ENCODE measurements around the gene TMEM125. TPM values are rescaled to one million over a fixed set of nuclear protein-coding genes. Genes with fewer than 3 reads are reported as not detected.

The TMEM125 gene
- total RNA-seq, 1 donor from 2014 or later: not detected

DNA sequence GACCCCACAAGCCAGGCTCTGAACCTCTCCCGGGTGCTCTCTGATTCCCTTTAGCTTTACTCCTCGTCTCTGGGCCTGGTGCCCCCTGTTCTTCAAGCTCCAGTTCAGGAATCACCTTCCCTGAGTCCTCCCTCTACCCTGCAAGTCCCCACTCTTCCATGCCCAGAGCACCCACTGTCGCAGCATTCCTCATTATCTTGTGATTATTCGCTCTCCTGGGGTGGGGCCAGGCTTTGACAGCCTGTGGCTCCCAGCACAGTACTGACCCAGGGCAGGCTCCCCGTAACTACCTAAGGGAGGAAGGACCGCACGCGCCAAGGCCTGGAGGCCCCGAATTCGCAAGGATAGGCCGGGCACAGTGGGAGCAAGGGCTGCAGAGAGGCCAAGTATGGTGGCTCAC is 16.3 kb downstream of the TMEM125 start:
- ATAC-seq (no peak), DNase-seq (no peak)
- intact Hi-C loops (cut with micrococcal nuclease): no loop called here

DNA sequence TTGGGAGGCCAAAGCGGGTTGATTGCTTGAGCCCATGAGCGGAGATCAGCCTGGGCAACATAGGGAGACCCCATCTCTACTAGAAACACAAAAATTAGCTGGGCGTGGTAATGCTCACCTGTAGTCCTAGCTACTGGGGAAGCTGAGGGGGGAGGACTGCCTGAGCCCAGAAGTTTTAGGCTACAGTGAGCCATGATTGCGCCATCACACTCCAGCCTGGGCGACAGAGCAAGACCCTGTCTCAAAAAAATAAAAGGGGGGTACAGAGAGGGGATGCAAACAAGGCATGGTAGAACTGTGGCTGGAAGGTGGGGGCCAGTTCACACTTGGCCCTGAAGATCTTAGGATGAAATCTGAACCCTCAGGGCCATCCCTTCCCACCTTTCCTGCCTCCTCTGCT is 16.8 kb downstream of the TMEM125 start:
- ATAC-seq (no peak), DNase-seq (no peak)
- intact Hi-C loops (cut with micrococcal nuclease): no loop called here

DNA sequence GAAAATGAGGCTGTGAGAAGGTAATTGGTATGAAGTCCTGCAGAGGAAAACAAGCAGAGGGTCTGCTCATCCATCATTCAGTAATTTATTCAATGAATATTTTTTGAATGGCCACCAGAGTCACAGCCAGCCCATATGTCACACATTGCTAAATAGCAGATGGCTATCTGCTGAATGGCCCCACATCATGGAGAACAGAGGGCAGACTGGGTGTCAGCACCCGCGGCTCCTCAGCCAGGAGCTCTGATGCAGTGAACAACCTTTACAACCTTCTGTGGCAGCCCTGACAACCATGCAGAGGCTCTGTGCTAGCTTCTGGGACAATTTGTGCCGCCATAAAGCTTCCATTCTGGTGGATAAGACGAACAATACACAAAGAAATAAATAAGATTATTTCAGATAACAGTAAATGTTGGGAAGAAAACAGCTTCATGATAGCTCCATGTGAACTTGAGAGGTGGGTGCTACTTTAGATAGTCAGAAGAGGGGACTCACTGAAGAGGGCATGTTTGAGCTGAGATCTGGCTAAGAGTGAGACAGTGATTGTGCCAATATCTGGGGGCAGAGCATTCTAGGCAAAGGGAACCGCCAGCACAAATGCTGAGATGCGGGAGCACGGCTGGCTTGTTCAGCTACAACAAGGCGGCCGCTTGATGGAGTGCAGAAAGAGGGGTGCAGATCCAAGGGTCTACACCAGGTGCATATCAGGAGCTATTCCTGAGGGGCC is 18.4 kb downstream of the TMEM125 start:
- no peak for ATAC-seq
- intact Hi-C loops (cut with micrococcal nuclease): no loop called here

GRCh38 chr1:43288785-43289706 is 19.3 kb downstream of the TMEM125 start:
- intact Hi-C loops (cut with micrococcal nuclease): no loop called here
- no peak for DNase-seq
- no peak for ATAC-seq

More for the DNA sequence above, 18.4 kb downstream of the TMEM125 start:
- no peak for DNase-seq

DNA sequence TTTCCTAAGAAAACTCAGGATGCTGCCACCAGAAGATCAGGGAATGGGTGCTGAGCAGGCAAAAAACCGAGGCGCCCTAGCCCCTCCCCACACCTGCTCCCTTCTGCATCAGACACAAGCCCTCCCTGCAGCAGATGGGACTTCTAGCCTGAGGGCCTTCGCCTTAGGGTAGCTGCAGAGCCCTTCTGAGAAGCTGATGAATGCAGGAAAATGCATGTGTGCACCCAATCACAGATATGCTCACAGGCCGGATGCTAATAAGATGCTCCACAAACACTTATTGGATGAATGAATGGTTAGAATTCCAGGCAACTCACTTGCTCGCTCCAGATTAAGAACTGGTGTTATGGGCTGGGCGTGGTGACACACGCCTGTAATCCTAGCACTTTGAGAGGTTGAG is 22.4 kb downstream of the TMEM125 start:
- no peak for DNase-seq
- intact Hi-C loops (cut with micrococcal nuclease): no loop called here
- no peak for ATAC-seq

- ATAC-seq (no peak), DNase-seq (no peak)
- intact Hi-C loops (cut with micrococcal nuclease): no loop called here
Observed at GRCh38 chr1:43292679-43293078, 22.9 kb downstream of the TMEM125 start.

GRCh38 chr1:43293176-43293575 is 23.4 kb downstream of the TMEM125 start:
- intact Hi-C loops (cut with micrococcal nuclease): no loop called here
- no peak for ATAC-seq
- no peak for DNase-seq

DNA sequence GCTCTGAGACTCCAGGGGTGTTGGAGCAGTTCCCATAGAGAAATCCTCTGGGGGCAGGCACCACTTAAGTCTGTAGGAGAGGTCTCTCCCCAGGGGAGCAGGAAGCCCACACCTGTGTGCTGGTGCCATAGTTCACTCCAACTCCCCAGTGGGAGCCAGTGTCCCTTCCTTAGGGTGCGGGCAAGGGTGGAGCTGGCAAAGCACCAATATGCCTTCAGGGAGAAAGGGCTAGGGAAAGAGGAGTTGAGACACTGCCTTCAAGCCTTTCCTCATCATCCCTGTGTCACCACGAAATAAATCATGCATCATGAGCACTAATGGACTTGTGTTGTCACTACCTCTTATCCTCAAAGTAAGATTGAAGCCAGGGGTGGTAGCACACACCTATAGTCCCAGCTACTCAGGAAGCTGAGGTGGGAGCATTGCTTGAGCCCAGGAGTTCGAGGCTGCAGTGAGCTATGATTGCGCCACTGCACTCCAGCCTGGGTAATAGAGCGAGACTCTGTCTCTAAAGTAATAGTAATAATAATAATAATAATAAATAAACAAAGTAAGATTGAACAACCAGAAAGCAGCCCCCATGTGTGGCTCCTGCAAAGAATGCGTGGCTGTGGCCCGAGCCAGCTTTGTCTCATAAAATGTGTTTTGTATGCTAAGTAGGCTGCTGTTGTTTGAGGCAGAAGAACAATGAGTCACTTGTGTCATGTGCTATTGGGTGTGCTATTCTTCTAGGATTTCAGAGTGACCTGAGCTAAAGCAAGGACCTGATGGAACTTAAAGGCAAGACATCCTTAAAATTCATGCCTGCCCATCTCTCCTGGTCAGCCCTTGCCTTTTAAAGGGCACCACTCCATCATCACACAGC is 24.3 kb downstream of the TMEM125 start:
- peak; percentile 44 for ATAC-seq
- no peak for DNase-seq
- intact Hi-C loops (cut with micrococcal nuclease): no loop called here

GRCh38 chr1:43294761-43295160 is 25.0 kb downstream of the TMEM125 start:
- ATAC-seq (no peak), DNase-seq (no peak)
- intact Hi-C loops (cut with micrococcal nuclease): no loop called here

DNA sequence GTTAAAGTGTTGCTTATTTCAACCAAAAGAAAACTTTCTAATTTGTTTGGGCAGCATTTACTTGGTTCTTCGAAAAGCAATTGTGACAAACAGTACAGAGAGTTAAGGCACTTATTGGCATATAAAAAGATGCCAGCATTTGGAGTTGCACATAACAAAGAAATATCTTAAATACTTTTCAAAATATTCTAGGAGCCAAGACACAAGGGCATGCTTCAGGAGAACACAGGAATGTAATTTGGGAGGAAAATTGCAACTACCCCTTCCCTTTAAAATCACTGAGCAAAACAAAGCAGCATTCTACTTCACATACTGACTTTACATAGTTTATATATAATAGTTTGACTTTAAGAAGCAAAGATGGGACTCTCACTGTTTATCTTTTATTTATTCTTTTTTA is 26.4 kb downstream of the TMEM125 start:
- intact Hi-C loops (cut with micrococcal nuclease): no loop called here
- ATAC-seq (no peak), DNase-seq (no peak)

DNA sequence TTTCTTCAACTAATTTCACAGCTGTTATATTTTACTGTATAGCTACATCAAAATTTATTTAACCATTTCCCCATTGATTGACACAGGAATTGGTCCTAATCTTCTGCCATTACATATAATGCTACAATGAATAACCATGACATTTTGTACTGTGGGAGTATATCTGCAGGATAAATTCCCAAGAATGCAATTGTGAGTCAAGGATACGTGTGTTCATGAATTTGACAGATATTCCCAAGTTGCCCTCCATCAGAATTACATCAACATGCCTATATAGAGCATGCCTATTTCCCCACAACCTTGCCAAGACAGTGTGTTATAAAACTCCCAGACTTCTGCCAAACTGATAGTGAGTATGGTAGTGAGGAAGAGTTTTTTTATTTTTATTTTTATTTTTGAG is 28.3 kb downstream of the TMEM125 start:
- no peak for DNase-seq
- intact Hi-C loops (cut with micrococcal nuclease): no loop called here
- no peak for ATAC-seq

DNA sequence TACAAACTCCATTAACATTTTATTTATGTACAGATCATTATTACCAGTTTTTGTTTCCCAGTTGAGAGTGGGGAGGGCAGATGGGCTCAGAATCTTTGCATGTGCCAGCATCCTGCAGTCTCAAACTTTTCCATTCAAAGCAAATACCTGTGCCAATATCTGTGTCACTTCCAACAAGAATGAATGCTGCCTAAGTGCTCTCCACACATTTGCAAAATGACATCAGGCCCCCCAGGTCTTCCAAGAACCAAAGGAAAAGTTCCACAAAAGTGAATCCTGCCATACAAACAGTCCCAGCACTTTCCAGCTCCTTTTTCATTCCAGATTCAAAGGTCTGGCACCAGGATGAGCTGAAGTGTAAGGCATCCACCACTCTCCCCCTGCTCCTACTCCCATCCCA is 29.3 kb downstream of the TMEM125 start:
- ATAC-seq: no peak
- DNase-seq: no peak
- intact Hi-C loops (cut with micrococcal nuclease): no loop called here

GRCh38 chr1:43300378-43301094 is 30.8 kb downstream of the TMEM125 start, which contains the start of gene TIE1:
Gene TIE1, plus strand, starts transcription at chr1:43300982. Its CDS starts 90 bp downstream, at chr1:43301072.
- intact Hi-C loops (cut with micrococcal nuclease): no loop called here
- ATAC-seq (peak; percentile 57), DNase-seq (no peak)

GRCh38 chr1:43302201-43302600 is 32.4 kb downstream of the TMEM125 start:
- intact Hi-C loops (cut with micrococcal nuclease): no loop called here
- peak; percentile 57 for ATAC-seq
- DNase-seq: no peak

DNA sequence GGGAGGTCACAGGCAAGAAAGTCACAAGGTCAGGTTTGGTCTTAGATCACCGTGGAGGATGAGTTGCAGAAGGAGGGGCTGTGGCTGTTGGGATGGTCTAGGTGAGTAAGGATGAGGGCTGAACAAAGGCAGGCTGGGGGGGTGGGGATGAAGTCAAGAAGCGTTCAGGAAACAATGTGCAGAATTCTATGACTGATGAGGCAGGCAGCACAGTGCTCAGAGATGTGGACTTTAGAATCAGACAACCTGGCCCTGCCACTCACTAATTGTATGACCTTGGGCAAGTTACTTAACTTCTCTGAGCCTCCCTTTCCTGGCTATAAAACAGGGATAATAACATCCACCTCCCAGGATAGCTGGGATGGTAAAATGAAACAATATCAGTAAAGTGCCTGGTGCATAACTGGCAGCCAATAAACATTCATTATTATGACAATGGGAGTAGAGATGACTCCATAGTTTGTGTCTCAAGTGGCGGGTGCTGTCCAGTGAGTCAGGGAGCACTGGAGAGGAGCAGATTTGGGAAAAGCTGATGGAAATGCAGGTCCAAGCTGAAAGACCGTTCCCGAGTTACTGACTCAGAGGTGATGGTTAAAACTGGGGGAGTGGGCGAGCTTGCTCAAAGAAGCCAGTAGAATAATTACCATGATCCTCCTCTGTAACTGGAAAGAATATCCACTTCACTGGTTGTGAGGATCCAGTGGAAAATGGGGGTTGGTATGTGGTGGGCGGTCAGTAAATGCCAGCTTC is 33.1 kb downstream of the TMEM125 start:
- DNase-seq (no peak), ATAC-seq (no peak)
- intact Hi-C loops (cut with micrococcal nuclease): no loop called here

GRCh38 chr1:43303471-43304313 is 33.9 kb downstream of the TMEM125 start:
- ATAC-seq: peak; percentile 34
- intact Hi-C loops (cut with micrococcal nuclease): no loop called here
- DNase-seq: no peak

- intact Hi-C loops (cut with micrococcal nuclease): no loop called here
- no peak for DNase-seq
- no peak for ATAC-seq
Observed at GRCh38 chr1:43304314-43304681, 34.5 kb downstream of the TMEM125 start.
